ENCODE data around the gene ZDHHC7.

DNA sequence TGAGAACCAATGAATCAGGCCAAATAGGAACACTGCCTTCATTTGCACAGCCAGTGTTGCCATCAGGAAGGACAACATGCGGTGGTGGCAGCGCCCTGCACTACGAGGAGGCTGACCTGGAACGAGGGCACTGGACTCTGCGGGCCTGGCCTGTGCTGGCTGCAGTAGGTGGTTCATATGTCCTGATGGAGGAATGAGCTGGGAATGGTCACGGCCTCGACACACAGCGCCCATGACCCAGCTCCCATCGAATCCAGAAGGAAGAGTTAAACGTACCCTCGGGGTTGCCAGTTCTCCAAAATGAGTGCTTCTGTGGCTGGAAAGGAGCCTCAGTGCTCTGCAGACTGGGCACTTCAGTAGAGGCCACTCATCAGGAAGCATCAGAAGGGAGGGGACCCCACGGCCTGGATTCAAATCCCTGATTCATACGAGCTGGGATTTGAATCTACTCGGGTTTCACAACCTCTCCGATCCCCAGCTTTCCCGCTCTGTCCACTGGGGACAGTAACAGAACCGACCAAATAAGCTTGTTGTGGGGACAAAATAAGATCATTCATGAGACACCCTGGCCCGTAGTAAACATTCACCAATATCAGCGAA lies 85.5 kb downstream of the ZDHHC7 start:
- TF ChIP-seq CTCF (IDR thresholded peaks at IDR 0.05; ENCODE audit: low read depth, low read length, poor library complexity, severe bottlenecking) (no peak), EZH2phosphoT487 (IDR thresholded peaks at IDR 0.05; ENCODE audit: borderline replicate concordance, low read length) (no peak)

Measured in DOHH2 (cell line).